ENCODE data around the gene MUC15. TPM values are rescaled to one million over a fixed set of nuclear protein-coding genes. Genes with fewer than 3 reads are reported as not detected.

Gene MUC15
- total and polyA plus RNA-seq, 2 of the 8 experiments (the other 6 are each of a cell fraction or from before 2014, with no cell fraction given): not detected

DNA sequence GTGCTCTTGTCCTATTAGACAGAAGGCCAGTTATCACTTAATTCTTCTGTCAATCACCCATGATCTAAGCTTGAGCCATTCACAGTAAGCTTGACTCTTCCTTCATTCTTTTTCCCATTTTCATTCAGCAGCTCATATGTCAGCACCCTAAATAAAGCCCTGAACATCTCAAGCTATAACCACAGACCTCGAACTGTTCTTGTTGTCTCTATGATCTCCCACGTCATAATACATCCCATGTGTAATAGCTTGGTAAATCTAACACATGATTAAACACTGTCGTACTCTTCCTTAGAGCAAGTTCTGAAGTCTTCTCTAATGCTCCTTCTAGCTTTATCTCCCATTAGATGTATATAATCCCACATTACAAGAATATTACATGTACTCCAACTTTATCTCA is 14.4 kb downstream of the MUC15 start:
- Histone ChIP-seq H3K36me3 (ENCODE audit: control insufficient read depth in 2 of 4, insufficient read depth in 4 of 4, low read length in 3 of 4) (no peaks in the 10 kb centered on the region), H4K91ac (replicated peaks; ENCODE audit: insufficient read length, low read length) (no peak overlapping the region), H3K14ac (ENCODE audit: insufficient read length) (no peak overlapping the region), H3K79me2 (ENCODE audit: control insufficient read depth in 1 of 2, insufficient read depth in 2 of 2, low read length in 2 of 2) (no peaks in the 10 kb centered on the region), H3K9ac (replicated peaks in 1 of 4; ENCODE audit: extremely low read depth in 1 of 4, low read depth in 3 of 4, low read length in 3 of 4) (no peak overlapping the region), H2BK5ac (ENCODE audit: low read depth, low read length) (no peak overlapping the region), H3K18ac (ENCODE audit: extremely low read depth, low read length) (no peak overlapping the region), H2AFZ (ENCODE audit: low read length) (no peak overlapping the region), H2BK20ac (ENCODE audit: low read length) (no peak overlapping the region), H3K9me3 (ENCODE audit: insufficient read depth in 2 of 2, low read depth in 1 of 2, low read length in 1 of 2) (no peaks in the 10 kb centered on the region), H4K5ac (ENCODE audit: insufficient read length, low read depth, low read length) (no peak overlapping the region), H3K4me2 (ENCODE audit: insufficient read depth in 1 of 2, low read depth in 2 of 2, low read length in 2 of 2) (no peak overlapping the region), H3K23ac (ENCODE audit: insufficient read length) (no peak overlapping the region), H3K79me1 (ENCODE audit: low read depth, low read length) (no peaks in the 10 kb centered on the region), H4K8ac (ENCODE audit: extremely low read depth, insufficient read depth, low read length) (no peak overlapping the region), H3K4me3 (ENCODE audit: extremely low read depth in 1 of 4, insufficient read depth in 2 of 4, low read depth in 3 of 4, low read length in 4 of 4) (no peak overlapping the region), H2BK12ac (ENCODE audit: low read depth, low read length) (no peak overlapping the region), H3K4ac (replicated peaks; ENCODE audit: insufficient read length, low read depth, low read length) (no peak overlapping the region), H2BK120ac (replicated peaks; ENCODE audit: low read depth, low read length) (no peak overlapping the region), H3K23me2 (ENCODE audit: low read depth, low read length) (no peaks in the 10 kb centered on the region), H4K20me1 (replicated peaks in 1 of 2; ENCODE audit: control insufficient read depth in 1 of 2, insufficient read depth in 2 of 2, low read length in 2 of 2) (no peaks in the 10 kb centered on the region), H3K56ac (replicated peaks; ENCODE audit: insufficient read length, low read depth, low read length) (no peak overlapping the region), H3K4me1 (replicated peaks in 1 of 4; ENCODE audit: control insufficient read depth in 3 of 4, insufficient read depth in 4 of 4, low read length in 3 of 4) (no peaks in the 10 kb centered on the region), H3K27me3 (replicated peaks in 1 of 4; ENCODE audit: control insufficient read depth in 3 of 4, extremely low read depth in 1 of 4, insufficient read depth in 3 of 4, low read length in 3 of 4) (no peaks in the 10 kb centered on the region), H3K27ac (ENCODE audit: low read depth, low read length) (no peak overlapping the region), H2AK5ac (ENCODE audit: low read depth, low read length) (no peak overlapping the region), H2BK15ac (ENCODE audit: low read length) (no peak overlapping the region)
- 63% methylated on average over 3 of the region's 3 CpGs; no CpG with 5 or more reads in 1 of the 2 experiments for WGBS, 2 experiments (ENCODE audit: extremely low coverage in 1 of 2, insufficient coverage in 1 of 2, insufficient read length in 1 of 2, insufficient replicate concordance in 2 of 2, low coverage in 1 of 2, low lambda C conversion rate in 2 of 2, missing lambda C conversion rate in 1 of 2)
- ChIA-PET POLR2A (ENCODE audit: partially characterized antibody) (no interaction called here), CTCF (ENCODE audit: partially characterized antibody) (interaction anchor here (0.7 to 0.9 kb wide), 3 partner anchors 10 to 70 kb away, joined by 3 to 4 read pairs (median 4); partner anchors contain the start of gene MUC15)
- TF ChIP-seq, protein P1, sequence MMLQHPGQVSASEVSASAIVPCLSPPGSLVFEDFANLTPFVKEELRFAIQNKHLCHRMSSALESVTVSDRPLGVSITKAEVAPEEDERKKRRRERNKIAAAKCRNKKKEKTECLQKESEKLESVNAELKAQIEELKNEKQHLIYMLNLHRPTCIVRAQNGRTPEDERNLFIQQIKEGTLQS (IDR thresholded peaks at IDR 0.05; ENCODE audit: insufficient read depth, low read depth, low read length): no peak
- TF ChIP-seq CREB1 (IDR thresholded peaks at IDR 0.05) (no peak), BRCA1 (IDR thresholded peaks at IDR 0.05; ENCODE audit: low read depth, low read length) (no peak), FOSL1 (IDR thresholded peaks at IDR 0.05; ENCODE audit: insufficient read depth, low read depth, low read length) (no peak), SIRT6 (IDR thresholded peaks at IDR 0.05; ENCODE audit: low read length) (no peak), RXRA (IDR thresholded peaks at IDR 0.05; ENCODE audit: insufficient read depth, low read depth, low read length) (no peak), RBBP5 (IDR thresholded peaks at IDR 0.05; ENCODE audit: borderline replicate concordance, low read depth, low read length) (no peak), CHD1 (IDR thresholded peaks at IDR 0.05; ENCODE audit: low read depth, low read length) (no peak), PHF8 (conservative IDR thresholded peaks at IDR 0.05; ENCODE audit: low read depth, low read length) (no peak), ZNF274 (IDR thresholded peaks at IDR 0.05; ENCODE audit: borderline replicate concordance, extremely low read depth, low read length) (no peak), POU5F1 (IDR thresholded peaks at IDR 0.05; ENCODE audit: low read depth, low read length) (no peak), POLR2AphosphoS5 (IDR thresholded peaks at IDR 0.05; ENCODE audit: low read depth, low read length) (no peak), YY1 (IDR thresholded peaks at IDR 0.05; ENCODE audit: low read depth, low read length) (no peak), GABPA (IDR thresholded peaks at IDR 0.05; ENCODE audit: borderline replicate concordance, insufficient read depth, low read length) (no peak), BACH1 (IDR thresholded peaks at IDR 0.05; ENCODE audit: low read length) (no peak), BCL11A (IDR thresholded peaks at IDR 0.05; ENCODE audit: low read depth in 2 of 2, low read length in 2 of 2) (no peak)
- DNase-seq (ENCODE audit: low read depth in 1 of 2, low spot score in 2 of 2) (no peak), FAIRE-seq (no peak)
